ENCODE results near the gene MYO7A. TPM values are rescaled to one million over a fixed set of nuclear protein-coding genes. Genes with fewer than 3 reads are reported as not detected.

Gene MYO7A
- total and polyA plus RNA-seq, 2 of the 4 experiments (the other 2 are of a cell fraction), result 0.02 TPM; not detected in 1

GRCh38 chr11:77123591-77123990 lies 4.5 kb upstream of the MYO7A start:
- dilution Hi-C loops (cut with HindIII; ENCODE audit: low sequenced_read_pairs, unreplicated experiment), result no loop called here
- Histone ChIP-seq H4K20me1 (ENCODE audit: insufficient read depth, low read length) (no peaks in the 10 kb centered on the region), H3K27ac (ENCODE audit: insufficient read depth, low read length) (no peak overlapping the region), H2AK9ac (replicated peaks; ENCODE audit: low read depth, low read length, poor library complexity) (no peak overlapping the region), H4K5ac (ENCODE audit: low read depth, low read length) (no peak overlapping the region), H4K91ac (ENCODE audit: insufficient read depth, low read depth, low read length) (no peak overlapping the region), H3K36me3 (ENCODE audit: control insufficient read depth, insufficient read depth, low read length) (peaks cover 24% of the 10 kb centered on the region; the same call in 1 of the 2 replicates), H2BK120ac (ENCODE audit: low read depth, low read length) (no peak overlapping the region), H3K14ac (replicated peaks; ENCODE audit: low read depth, low read length) (no peak overlapping the region), H2BK20ac (ENCODE audit: low read depth, low read length) (no peak overlapping the region), H2BK5ac (ENCODE audit: low read depth, low read length, poor library complexity, severe bottlenecking) (no peak overlapping the region), H3K9me1 (ENCODE audit: insufficient read depth, low read length) (no peaks in the 10 kb centered on the region; the same call in none of the 2 replicates), H3K56ac (ENCODE audit: extremely low read depth, insufficient read depth, low read length) (no peak overlapping the region), H3K4ac (ENCODE audit: low read depth, low read length) (no peak overlapping the region), H3K4me1 (ENCODE audit: control insufficient read depth, insufficient read depth, low read length) (peaks cover 6% of the 10 kb centered on the region; the same call in 1 of the 2 replicates), H4K8ac (ENCODE audit: low read depth in 2 of 2, low read length in 2 of 2) (no peak overlapping the region), H3K18ac (ENCODE audit: low read depth, low read length) (no peak overlapping the region), H3K23ac (ENCODE audit: low read depth, low read length) (no peak overlapping the region), H3K9me3 (ENCODE audit: control insufficient read depth, insufficient read depth, low read length) (no peaks in the 10 kb centered on the region), H3K27me3 (ENCODE audit: control insufficient read depth, insufficient read depth, low read length) (no peaks in the 10 kb centered on the region), H3K4me2 (ENCODE audit: low read depth, low read length) (no peak overlapping the region), H2AK5ac (ENCODE audit: low read depth, low read length) (no peak overlapping the region), H3K79me1 (ENCODE audit: low read depth in 1 of 2, low read length in 2 of 2) (no peaks in the 10 kb centered on the region), H3K9ac (ENCODE audit: low read depth, low read length) (no peak overlapping the region), H2BK15ac (ENCODE audit: low read depth, low read length) (no peak overlapping the region), H2AFZ (replicated peaks; ENCODE audit: low read length, poor library complexity) (no peak overlapping the region), H3K4me3 (ENCODE audit: insufficient read depth, low read depth, low read length) (no peak overlapping the region)
- TF ChIP-seq RAD21 (IDR thresholded peaks at IDR 0.05; ENCODE audit: low read length) (no peak), MXI1 (IDR thresholded peaks at IDR 0.05; ENCODE audit: borderline replicate concordance, low read depth, low read length) (no peak), RCOR1 (IDR thresholded peaks at IDR 0.05; ENCODE audit: insufficient replicate concordance, low read length) (no peak), CHD1 (IDR thresholded peaks at IDR 0.05; ENCODE audit: low read depth, low read length) (no peak), BHLHE40 (IDR thresholded peaks at IDR 0.05; ENCODE audit: low read depth, low read length) (no peak), MAZ (IDR thresholded peaks at IDR 0.05; ENCODE audit: borderline replicate concordance, low read depth, low read length) (no peak), ELK1 (IDR thresholded peaks at IDR 0.05; ENCODE audit: borderline replicate concordance, low read depth, low read length) (no peak), RFX5 (IDR thresholded peaks at IDR 0.05; ENCODE audit: low read depth, low read length) (no peak), NFE2L2 (IDR thresholded peaks at IDR 0.05; ENCODE audit: low read depth, low read length) (no peak), POLR2A (IDR thresholded peaks at IDR 0.05; ENCODE audit: low read depth, low read length) (no peak), SMC3 (IDR thresholded peaks at IDR 0.05; ENCODE audit: low read depth, low read length) (no peak), MAFK (IDR thresholded peaks at IDR 0.05; ENCODE audit: low read depth, low read length) (no peak)
- TF ChIP-seq, protein P1, sequence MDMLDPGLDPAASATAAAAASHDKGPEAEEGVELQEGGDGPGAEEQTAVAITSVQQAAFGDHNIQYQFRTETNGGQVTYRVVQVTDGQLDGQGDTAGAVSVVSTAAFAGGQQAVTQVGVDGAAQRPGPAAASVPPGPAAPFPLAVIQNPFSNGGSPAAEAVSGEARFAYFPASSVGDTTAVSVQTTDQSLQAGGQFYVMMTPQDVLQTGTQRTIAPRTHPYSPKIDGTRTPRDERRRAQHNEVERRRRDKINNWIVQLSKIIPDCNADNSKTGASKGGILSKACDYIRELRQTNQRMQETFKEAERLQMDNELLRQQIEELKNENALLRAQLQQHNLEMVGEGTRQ (IDR thresholded peaks at IDR 0.05; ENCODE audit: low read depth, low read length), result no peak
- TF ChIP-seq, protein P2, sequence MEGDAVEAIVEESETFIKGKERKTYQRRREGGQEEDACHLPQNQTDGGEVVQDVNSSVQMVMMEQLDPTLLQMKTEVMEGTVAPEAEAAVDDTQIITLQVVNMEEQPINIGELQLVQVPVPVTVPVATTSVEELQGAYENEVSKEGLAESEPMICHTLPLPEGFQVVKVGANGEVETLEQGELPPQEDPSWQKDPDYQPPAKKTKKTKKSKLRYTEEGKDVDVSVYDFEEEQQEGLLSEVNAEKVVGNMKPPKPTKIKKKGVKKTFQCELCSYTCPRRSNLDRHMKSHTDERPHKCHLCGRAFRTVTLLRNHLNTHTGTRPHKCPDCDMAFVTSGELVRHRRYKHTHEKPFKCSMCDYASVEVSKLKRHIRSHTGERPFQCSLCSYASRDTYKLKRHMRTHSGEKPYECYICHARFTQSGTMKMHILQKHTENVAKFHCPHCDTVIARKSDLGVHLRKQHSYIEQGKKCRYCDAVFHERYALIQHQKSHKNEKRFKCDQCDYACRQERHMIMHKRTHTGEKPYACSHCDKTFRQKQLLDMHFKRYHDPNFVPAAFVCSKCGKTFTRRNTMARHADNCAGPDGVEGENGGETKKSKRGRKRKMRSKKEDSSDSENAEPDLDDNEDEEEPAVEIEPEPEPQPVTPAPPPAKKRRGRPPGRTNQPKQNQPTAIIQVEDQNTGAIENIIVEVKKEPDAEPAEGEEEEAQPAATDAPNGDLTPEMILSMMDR (conservative IDR thresholded peaks at IDR 0.05; ENCODE audit: low read depth, low read length), result no peak
- BruUV-seq (replicated peaks), result no TSS peak
- 67% methylated on average over 1 of the region's 8 CpGs; no CpG with 5 or more reads in 1 of the 2 experiments for WGBS, 2 experiments (ENCODE audit: extremely low coverage in 2 of 2, insufficient read length in 1 of 2)
- CTCF ChIA-PET, result no interaction called here
- intact Hi-C loops (cut with micrococcal nuclease), result no loop called here
- in situ Hi-C loops (cut with MboI; ENCODE audit: low sequenced_read_pairs), result loop anchor here (10.0 kb wide), 1 partner anchor 61 kb away; no protein-coding TSS in a partner anchor
- POLR2A ChIA-PET (ENCODE audit: unreplicated experiment), result no interaction called here
- DNase-seq, result no peak
- ATAC-seq (ENCODE audit: low read depth), result no peak
